Regular cardiac myocyte (primary cell): Measurements from ENCODE around the gene PYM1. TPM values are rescaled to one million over a fixed set of nuclear protein-coding genes. Genes with fewer than 3 reads are reported as not detected.

Experiments
- total RNA-seq: library from RNA; depleted of rRNA; stranded (reverse); fragments of >200 nt; gene quantifications from 2 replicates; pipeline ENCODE4 v1.2.3, GENCODE V29; 2014

The PYM1 gene
- 31.0 and 36.0 TPM in 2 replicates for total RNA-seq

DNA sequence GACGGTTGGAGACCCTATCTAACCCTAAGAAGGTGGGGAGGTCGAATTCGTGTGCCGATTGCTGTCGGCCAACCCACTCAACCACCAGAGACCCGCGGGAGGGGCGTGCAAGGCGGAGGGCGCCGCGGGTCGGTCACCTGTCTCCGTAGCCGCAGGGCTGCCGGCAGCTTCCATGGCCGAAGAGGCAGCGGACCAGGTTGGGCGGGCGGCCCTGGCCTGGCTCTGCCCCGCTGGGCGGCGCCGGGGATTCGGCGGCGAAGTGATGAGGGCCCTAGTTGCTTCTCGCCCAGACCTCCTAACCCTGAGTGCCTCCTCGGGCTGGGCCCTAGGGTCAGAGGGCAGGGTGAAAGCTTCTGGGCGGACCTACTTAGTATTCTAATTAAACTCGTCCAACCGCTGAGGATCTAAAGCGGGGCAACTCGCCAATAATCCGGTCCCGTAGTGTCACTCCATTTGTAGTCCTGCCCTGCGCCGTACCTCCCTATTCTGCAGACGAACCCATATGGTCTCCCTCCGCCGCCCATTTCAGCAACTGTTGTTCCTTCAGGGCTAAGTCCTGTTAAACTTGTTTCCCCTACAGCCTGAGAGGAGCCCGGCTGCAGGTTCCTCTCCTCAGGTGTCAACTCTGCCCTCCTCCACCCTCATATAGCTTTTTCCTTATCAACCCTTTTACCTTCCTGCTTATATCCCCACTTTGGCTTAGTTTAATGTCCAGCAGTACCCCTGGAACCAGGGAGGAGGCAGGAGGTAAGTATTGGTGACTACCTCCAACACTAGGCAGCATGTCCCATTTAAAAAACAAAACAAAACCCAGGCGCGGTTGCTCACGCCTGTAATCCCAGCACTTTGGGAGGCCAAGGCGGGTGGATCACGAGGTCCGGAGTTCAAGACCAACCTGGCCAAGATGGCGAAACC is at the start of gene PYM1:
TSS of gene PYM1 (minus strand) at position 307 of the 915 bp plus-strand sequence. CDS start at position 174, 133 bp downstream.

DNA sequence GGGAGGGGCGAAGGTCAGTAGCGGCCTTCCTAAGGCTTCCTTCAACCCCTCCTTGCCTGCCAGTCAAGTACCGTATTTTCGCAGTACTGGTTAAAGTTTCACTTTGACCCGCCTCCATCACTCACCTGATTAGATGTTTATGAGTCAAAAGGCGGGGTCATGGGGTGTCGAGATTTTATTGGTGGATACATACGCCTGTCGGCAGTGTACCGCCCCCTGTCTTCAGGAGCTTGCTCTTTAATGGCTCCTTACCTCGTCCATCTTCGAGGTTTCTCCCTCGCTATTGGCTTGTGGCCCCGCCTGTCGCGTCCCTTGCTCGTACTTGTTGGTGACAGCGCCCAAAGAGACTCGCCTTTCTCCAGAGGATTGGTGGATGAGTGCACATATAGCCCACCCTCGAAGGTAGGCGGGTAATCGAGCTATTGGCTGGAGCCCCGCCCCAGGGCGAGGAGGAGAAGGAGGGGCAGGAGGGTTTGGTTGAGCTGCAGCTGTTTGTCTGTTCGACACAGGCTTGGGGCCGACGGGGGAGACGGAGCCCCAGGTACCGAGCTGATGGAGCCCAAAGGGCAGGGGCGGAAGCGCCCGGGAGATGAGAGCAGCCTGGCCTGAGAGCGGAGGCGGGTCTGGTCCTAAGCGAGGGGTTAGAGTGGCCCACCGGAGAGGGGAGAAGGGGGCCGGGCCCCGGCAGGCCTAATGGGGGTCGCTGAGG is 46.1 kb upstream of the PYM1 start, which contains the start of gene RAB5B:
TSS of gene RAB5B (plus strand) at position 480 of the 709 bp plus-strand sequence. CDS start 12,883 bp downstream, outside the sequence.

DNA sequence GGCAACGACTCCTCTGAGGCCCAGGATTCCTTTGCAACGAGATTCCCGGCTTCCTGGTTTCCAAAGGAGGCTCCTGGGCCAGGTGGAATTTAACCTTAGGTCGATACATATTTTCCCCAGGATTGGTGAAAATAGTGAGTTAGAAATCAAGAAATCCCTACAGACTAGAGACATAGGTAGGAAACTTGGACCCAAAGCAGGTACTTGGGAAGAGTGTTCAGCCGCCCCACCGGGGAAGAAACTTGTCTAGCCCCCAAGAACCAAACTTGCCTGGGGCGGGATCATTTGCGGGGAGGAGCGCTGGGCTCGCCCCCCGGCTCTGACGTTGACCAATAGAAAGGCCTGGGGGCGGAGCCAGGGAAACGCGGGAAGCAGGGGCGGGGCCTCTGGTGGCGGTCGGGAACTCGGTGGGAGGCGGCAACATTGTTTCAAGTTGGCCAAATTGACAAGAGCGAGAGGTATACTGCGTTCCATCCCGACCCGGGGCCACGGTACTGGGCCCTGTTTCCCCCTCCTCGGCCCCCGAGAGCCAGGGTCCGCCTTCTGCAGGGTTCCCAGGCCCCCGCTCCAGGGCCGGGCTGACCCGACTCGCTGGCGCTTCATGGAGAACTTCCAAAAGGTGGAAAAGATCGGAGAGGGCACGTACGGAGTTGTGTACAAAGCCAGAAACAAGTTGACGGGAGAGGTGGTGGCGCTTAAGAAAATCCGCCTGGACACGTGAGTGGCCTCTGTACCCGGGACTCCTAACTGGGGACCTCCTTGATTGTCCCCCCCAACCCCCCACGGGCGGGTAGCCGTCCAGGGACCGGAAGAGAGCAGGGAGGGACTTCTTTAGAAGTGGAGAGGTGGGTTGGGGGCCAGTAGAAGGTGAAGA is 39.0 kb upstream of the PYM1 start, which contains the start of gene CDK2:
TSS of gene CDK2 (plus strand) at position 423 of the 874 bp plus-strand sequence. CDS start at position 602, 179 bp downstream.

DNA sequence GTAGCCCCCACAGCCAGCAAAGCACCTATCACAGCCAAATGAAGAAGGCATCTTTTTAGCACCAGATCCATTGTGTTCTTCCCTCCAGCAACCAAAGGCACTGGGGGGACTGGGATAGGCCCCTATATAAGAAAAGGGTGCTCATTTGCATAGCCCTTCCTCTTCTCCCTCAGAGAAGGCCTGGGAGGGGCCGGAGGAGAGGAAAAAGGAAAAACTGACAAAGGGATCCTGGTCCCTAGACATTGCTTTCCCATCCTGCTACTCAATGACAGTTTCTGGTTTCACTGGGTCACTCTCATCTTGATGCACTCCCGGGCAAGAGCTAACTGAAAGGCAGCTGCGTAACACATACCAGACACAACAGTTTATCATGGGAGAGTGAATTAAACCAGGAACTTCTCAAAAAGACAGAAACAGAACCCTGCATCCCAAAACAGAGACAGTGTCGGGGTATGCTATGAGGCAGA is 38.3 kb upstream of the PYM1 start, which contains the start of gene PMEL:
TSS of gene PMEL (minus strand) at position 102 of the 467 bp plus-strand sequence. CDS start at position 71, 31 bp downstream.

DNA sequence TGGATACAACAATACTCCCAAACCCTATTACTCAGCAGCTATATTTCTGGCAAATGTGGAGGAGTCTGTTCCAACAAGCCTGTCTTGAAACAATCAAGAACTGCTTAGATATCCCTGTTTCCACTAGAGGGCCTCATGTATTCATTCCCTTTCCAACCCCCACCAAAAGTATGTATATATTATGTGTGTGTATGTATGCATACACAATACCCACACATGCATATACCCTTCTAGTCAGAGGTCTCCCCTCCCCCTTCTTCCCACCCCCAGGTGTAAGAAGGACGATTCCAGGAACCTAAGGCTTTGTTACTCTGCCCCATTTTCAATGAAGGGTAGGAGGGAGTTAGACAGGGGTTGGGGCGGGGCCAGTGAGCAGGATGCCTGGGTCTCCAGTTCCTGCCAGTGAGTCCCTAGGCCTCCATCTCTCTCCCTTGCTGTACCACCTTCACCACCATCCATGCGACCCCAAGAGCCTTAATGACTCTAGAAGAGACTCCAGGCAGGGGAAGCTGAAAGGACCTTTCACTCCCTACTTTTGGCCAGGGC is 3.1 kb upstream of the PYM1 start, which contains the start of gene DGKA:
TSS of gene DGKA (plus strand) at position 392 of the 546 bp plus-strand sequence. CDS start 5,342 bp downstream, outside the sequence.

Other genes starting within 250 kb of the PYM1 start
- 47.5 and 99.8 TPM in 2 replicates for gene ITGA7, start 220.0 kb downstream of the PYM1 start, total RNA-seq
- gene BLOC1S1, start 211.8 kb downstream of the PYM1 start, total RNA-seq: 48.2 and 76.1 TPM in 2 replicates
- gene RDH5, start 207.5 kb downstream of the PYM1 start, total RNA-seq: 37.8 and 53.0 TPM in 2 replicates
- 2,526 and 3,459 TPM in 2 replicates for gene CD63, start 198.9 kb downstream of the PYM1 start, total RNA-seq
- gene GDF11, start 184.8 kb downstream of the PYM1 start, total RNA-seq: 2.8 and 7.7 TPM in 2 replicates
- 74.1 and 103 TPM in 2 replicates for gene SARNP, start 110.2 kb downstream of the PYM1 start, total RNA-seq
- gene ORMDL2, start 109.9 kb downstream of the PYM1 start, total RNA-seq: 17.5 and 27.0 TPM in 2 replicates
- 73.0 and 77.3 TPM in 2 replicates for gene DNAJC14, start 98.3 kb downstream of the PYM1 start, total RNA-seq
- gene MMP19, start 85.0 kb downstream of the PYM1 start, total RNA-seq: 2.5 and 7.3 TPM in 2 replicates
- 29.3 and 34.7 TPM in 2 replicates for gene DGKA, start 3.3 kb upstream of the PYM1 start, total RNA-seq
- 1.1 and 1.7 TPM in 2 replicates for gene PMEL, start 38.1 kb upstream of the PYM1 start, total RNA-seq
- 16.1 and 55.8 TPM in 2 replicates for gene CDK2, start 38.9 kb upstream of the PYM1 start, total RNA-seq
- gene RAB5B, start 46.2 kb upstream of the PYM1 start, total RNA-seq: 42.2 and 43.1 TPM in 2 replicates
- 10.1 and 10.4 TPM in 2 replicates for gene SUOX, start 69.4 kb upstream of the PYM1 start, total RNA-seq
- gene IKZF4, start 93.1 kb upstream of the PYM1 start, total RNA-seq: 0.58 and 2.0 TPM in 2 replicates
- gene RPS26, start 114.0 kb upstream of the PYM1 start, total RNA-seq: 664 and 693 TPM in 2 replicates
- gene ERBB3, start 152.3 kb upstream of the PYM1 start, total RNA-seq: 0.38 and 0.56 TPM in 2 replicates
- 84.0 and 204 TPM in 2 replicates for gene PA2G4, start 176.7 kb upstream of the PYM1 start, total RNA-seq
- gene RPL41, start 188.7 kb upstream of the PYM1 start, total RNA-seq: 2,066 and 2,753 TPM in 2 replicates
- 4.0 and 5.6 TPM in 2 replicates for gene ZC3H10, start 190.4 kb upstream of the PYM1 start, total RNA-seq
- gene ESYT1, start 200.4 kb upstream of the PYM1 start, total RNA-seq: 303 and 307 TPM in 2 replicates
- 35.7 and 60.0 TPM in 2 replicates for gene MYL6B, start 224.7 kb upstream of the PYM1 start, total RNA-seq
- gene MYL6, start 230.5 kb upstream of the PYM1 start, total RNA-seq: 1,570 and 2,884 TPM in 2 replicates